ENCODE data around the gene NAV2.

Gene NAV2

GRCh38 chr11:19786644-19787043, 74.0 kb downstream of the NAV2 start:
- DNase-seq, result no peak

- no peak for DNase-seq
Measured at GRCh38 chr11:19788435-19788834, 75.8 kb downstream of the NAV2 start.

- no peak for DNase-seq
Measured at GRCh38 chr11:19789245-19789644, 76.6 kb downstream of the NAV2 start.

- DNase-seq, result no peak
Measured at GRCh38 chr11:19789835-19790710, 77.4 kb downstream of the NAV2 start.

- DNase-seq, result no peak
Measured at GRCh38 chr11:19790831-19791552, 78.4 kb downstream of the NAV2 start.

- DNase-seq, result no peak
Measured at GRCh38 chr11:19792510-19792909, 79.9 kb downstream of the NAV2 start.

GRCh38 chr11:19793326-19793725, 80.7 kb downstream of the NAV2 start:
- no peak for DNase-seq

GRCh38 chr11:19794161-19794560, 81.5 kb downstream of the NAV2 start:
- DNase-seq, result no peak

- no peak for DNase-seq
Measured at GRCh38 chr11:19795082-19795481, 82.4 kb downstream of the NAV2 start.

GRCh38 chr11:19800162-19800561, 87.5 kb downstream of the NAV2 start:
- DNase-seq, result no peak

- DNase-seq, result no peak
Measured at GRCh38 chr11:19800714-19801519, 88.3 kb downstream of the NAV2 start.

- no peak for DNase-seq
Measured at GRCh38 chr11:19802773-19803293, 90.2 kb downstream of the NAV2 start.

- DNase-seq, result no peak
Measured at GRCh38 chr11:19803506-19803998, 90.9 kb downstream of the NAV2 start.

GRCh38 chr11:19805376-19805775, 92.7 kb downstream of the NAV2 start:
- no peak for DNase-seq

GRCh38 chr11:19805827-19806226, 93.2 kb downstream of the NAV2 start:
- DNase-seq, result no peak

GRCh38 chr11:19806251-19806650, 93.6 kb downstream of the NAV2 start:
- DNase-seq, result no peak

- DNase-seq, result no peak
Measured at GRCh38 chr11:19808076-19808911, 95.7 kb downstream of the NAV2 start.

- no peak for DNase-seq
Measured at GRCh38 chr11:19810852-19811251, 98.2 kb downstream of the NAV2 start.

- no peak for DNase-seq
Measured at GRCh38 chr11:19811380-19811779, 98.7 kb downstream of the NAV2 start.

GRCh38 chr11:19812096-19812495, 99.5 kb downstream of the NAV2 start:
- DNase-seq, result no peak

GRCh38 chr11:19812710-19813109, 100.1 kb downstream of the NAV2 start:
- DNase-seq, result no peak

Measured in stimulated activated CD4-positive, alpha-beta T cell treated with anti-CD3 and anti-CD28 coated beads, Interleukin-4, amount 100 ng/mL, for 1 hour (primary cell).